Inflammatory macrophage treated with lipopolysaccharide for 1 hour (primary cell): Measurements from ENCODE around the gene DCT.
"Not testable (repeated sequence)": the region's sequence is repeated elsewhere in the genome, so short reads cannot be mapped to it uniquely, and the experiment has no call there.

Source experiments
- DNase-seq, 2 donors: peaks; one replicate each; pipeline ENCODE4 v3.0.0-alpha.2; 2020 to 2022

Gene DCT

GRCh38 chr13:94479616-94480015, at the start of gene DCT:
TSS of gene DCT (minus strand) at chr13:94479682. CDS start at chr13:94479255, 427 bp downstream.
- DNase-seq = no peak

DNA sequence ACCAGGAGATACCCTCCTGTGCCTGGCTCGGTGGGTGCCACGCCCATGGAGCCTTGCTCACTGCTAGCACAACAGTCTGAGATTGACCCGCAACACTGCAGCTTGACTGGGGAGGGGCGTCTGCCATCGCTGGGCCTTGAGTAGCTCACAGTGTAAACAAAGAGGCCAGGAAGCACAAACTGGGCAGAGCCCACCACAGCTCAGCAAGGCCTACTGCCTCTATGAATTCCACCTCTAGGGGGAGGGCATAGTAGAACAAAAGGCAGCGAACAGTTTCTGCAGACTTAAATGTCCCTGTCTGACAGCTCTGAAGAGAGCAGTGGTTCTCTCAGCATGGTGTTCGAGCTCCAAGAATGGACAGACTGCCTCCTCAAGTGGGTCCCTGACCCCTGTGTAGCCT, 47.5 kb upstream of the DCT start:
- DNase-seq = not testable (repeated sequence)

DNA sequence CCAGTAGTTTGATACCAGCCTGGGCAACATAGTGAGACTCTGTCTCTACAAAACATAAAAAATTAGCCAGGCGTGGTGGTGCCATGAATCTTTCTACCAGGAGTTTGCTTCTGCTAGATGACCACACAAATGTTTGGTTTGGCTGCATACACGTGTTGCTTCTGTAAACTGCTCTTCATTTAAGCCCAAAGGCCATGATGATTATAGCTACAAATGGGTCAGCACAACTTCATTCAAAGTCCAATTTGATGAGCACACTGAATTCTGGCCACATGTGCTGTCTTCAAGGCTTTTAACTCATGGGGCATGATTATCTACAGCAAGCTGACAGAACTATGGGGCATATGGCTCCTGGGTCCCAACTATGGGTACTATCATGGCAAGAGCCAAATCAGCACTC, 46.3 kb upstream of the DCT start:
- DNase-seq = no peak

GRCh38 chr13:94524407-94524806, 44.9 kb upstream of the DCT start:
- no peak for DNase-seq

GRCh38 chr13:94520001-94520400, 40.5 kb upstream of the DCT start:
- DNase-seq = no peak

- no peak for DNase-seq
Measured at GRCh38 chr13:94516456-94516855, 37.0 kb upstream of the DCT start.

DNA sequence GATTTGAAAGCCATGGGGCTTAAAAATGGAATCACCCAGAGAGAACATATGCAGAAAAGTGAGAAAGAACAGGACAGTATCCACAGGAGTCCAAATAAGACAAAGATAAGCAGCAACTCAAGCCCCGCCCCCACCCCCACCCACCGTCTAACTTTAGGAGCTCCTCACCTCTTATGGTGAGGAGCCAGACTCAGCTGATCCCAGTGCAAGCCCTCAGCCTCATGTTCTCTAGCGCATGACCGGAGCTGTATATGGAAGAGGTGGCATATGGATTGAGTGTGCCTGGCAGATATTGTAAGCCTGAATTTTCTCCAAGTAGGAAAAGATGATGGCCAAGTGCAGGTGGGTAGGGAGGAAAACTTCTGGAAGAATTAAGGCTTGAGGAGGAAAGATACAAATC, 36.4 kb upstream of the DCT start:
- no peak for DNase-seq

GRCh38 chr13:94515374-94515773, 35.9 kb upstream of the DCT start:
- peak; percentile 6 to 9 for DNase-seq

- DNase-seq = no peak
Measured at GRCh38 chr13:94513026-94513425, 33.5 kb upstream of the DCT start.

GRCh38 chr13:94505730-94506129, 26.2 kb upstream of the DCT start:
- DNase-seq = no peak

- DNase-seq = no peak
Measured at GRCh38 chr13:94503851-94504250, 24.4 kb upstream of the DCT start.

GRCh38 chr13:94498831-94499230, 19.3 kb upstream of the DCT start:
- not testable (repeated sequence) for DNase-seq

GRCh38 chr13:94495806-94496205, 16.3 kb upstream of the DCT start:
- DNase-seq = no peak

GRCh38 chr13:94494026-94494425, 14.5 kb upstream of the DCT start:
- DNase-seq = no peak

DNA sequence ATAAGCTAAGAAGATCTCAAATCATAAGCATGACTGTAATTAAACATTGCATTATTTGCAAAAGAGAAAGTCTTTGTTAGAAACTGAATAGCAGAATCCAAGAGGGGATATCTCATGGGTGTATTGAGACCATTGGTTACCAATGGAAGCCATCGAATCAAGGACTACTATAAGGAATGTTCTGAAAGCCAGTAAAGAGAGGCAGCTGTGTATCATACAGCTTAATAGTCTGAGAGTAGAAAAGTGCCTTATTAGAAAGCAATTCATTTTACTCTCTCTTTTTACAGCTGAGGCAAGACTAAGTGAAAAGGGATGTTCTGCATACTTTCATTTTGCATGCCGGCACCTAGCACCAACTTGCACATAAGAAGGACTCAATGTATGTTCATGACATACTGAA, 7.6 kb upstream of the DCT start:
- no peak for DNase-seq

GRCh38 chr13:94483970-94484369, 4.5 kb upstream of the DCT start:
- DNase-seq = no peak

DNA sequence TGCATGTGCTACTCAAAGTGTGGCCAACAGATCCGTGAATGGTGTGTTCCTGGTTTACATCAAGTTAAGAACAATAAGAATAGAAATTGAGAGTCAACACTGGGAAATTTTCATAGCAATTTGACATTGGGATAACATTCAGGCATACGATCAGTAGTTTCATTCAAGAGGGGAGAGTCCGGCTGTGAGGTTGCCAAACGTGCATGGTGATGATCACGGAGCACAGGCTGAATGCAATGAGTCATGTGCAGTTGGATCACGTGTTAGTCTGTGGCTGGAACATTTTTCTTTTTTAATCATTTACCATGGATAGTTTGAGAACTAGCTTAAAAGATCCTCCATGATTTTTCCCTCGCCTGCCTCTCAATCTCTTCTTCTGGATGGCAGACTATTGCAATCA, 2.5 kb upstream of the DCT start:
- DNase-seq = peak; percentile 1 to 3

- DNase-seq = peak; percentile 38
Measured at GRCh38 chr13:94480672-94481145, 1.2 kb upstream of the DCT start.

- no peak for DNase-seq
Measured at GRCh38 chr13:94478913-94479312, 569 bp downstream of the DCT start.

- DNase-seq = no peak
Measured at GRCh38 chr13:94470126-94470525, 9.4 kb downstream of the DCT start.

GRCh38 chr13:94464771-94465170, 14.7 kb downstream of the DCT start:
- no peak for DNase-seq

- no peak for DNase-seq
Measured at GRCh38 chr13:94462670-94463069, 16.8 kb downstream of the DCT start.

DNA sequence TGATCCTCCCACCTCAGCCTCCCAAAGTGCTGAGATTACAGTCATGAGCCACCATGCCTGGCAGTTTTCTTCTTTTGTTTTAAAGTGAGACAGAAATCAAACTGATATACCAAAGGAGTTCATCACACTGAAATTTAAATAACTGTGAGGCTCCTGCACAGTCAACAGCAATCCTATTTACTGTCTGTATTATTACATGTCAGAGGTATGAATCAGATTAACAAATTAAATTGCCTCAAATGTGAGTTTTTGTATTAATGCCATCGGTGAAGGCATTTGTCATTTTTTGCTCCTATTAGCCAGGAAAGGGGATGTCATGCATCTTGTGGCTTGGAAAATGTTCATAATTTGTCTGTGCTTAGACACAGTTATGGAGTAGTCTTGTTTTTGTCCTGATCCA, 20.4 kb downstream of the DCT start:
- no peak for DNase-seq

GRCh38 chr13:94455414-94455813, 24.1 kb downstream of the DCT start:
- no peak for DNase-seq

- peak; percentile 25 to 42 for DNase-seq
Measured at GRCh38 chr13:94454906-94455305, 24.6 kb downstream of the DCT start.

DNA sequence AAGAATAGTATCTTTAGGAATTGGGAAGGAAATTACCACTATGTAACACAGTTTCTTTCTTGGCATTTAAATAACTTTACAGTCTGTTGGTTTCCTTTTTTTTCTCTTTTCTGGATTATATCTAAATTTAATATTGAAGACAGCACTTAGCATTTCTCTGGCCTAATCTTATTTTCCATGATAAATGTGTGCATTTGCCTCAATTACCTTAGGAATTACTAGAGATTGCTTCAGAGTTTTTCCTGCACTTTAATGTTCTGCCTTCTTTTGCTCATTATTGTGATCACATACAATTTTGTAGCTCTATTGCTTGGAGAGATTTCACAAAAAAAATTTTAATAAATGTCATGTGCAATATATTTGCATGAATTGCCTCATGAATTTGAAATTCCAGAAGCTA, 25.1 kb downstream of the DCT start:
- no peak for DNase-seq
